HepG2 (cell line): Measurements from ENCODE around the gene ENHO. TPM values are rescaled to one million over a fixed set of nuclear protein-coding genes. Genes with fewer than 3 reads are reported as not detected.

Source experiments
- ATAC-seq: fragments of 200-7000 bp; cut with Tn5 transposase; 3 replicates; pipeline ENCODE4 v1.9.1; 2020; ENCODE audit warnings: mild to moderate bottlenecking, moderate library complexity
- BruUV-seq: library from RNA; stranded (reverse); fragments of 400-500 nt; replicated peaks from 2 replicates; lab custom pipeline; 2021; lab: Mats Ljungman, UMichigan
- CTCF ChIA-PET: fragments of 300-600 bp; formaldehyde crosslinking; extraction: SDS; loops from one replicate; lab custom pipeline; 2021; ENCODE audit warnings: low total read pairs, inconsistent platforms, low intra/inter-chr PET ratio; lab: Yijun Ruan, JAX
- POLR2A ChIA-PET: fragments of 350-600 bp; sonication (Branson Sonifier 250); formaldehyde crosslinking; loops from one replicate; lab custom pipeline; 2020; ENCODE audit warnings: antibody characterized with exemption, inconsistent platforms; lab: Yijun Ruan, JAX
- DNase-seq: peaks from one replicate; pipeline ENCODE4 v3.0.0-alpha.2; 2015; ENCODE audit warnings: low spot score
- FAIRE-seq: peaks from 3 replicates; lab custom pipeline; 2011; peaks lifted over from hg19 to GRCh38; lab: Jason Lieb, UNC
- H2AFZ ChIP-seq: one replicate; pipeline ENCODE4 v1.6.1; 2011; ENCODE audit warnings: low read length, inconsistent platforms
- H3K27ac ChIP-seq: fragments of 300-600 bp; 3 replicates; pipeline ENCODE4 v1.8.0; 2011; ENCODE audit warnings: mixed run types, mild to moderate bottlenecking, mixed read lengths, low read length, inconsistent platforms; ENCODE audit not compliant: insufficient read depth; ENCODE audit errors: extremely low read length
- H3K27me3 ChIP-seq, 2 experiments: fragments of 200-600 bp in 1 of 2; 2 replicates in 1 of 2; 3 replicates in 1 of 2; pipeline versions ENCODE4 v1.6.0 to v1.8.0; 2011; ENCODE audit warnings: low read length in 2 of 2, mild to moderate bottlenecking in 2 of 2, moderate library complexity in 2 of 2, inconsistent platforms in 1 of 2; ENCODE audit not compliant: insufficient read depth in 2 of 2, control insufficient read depth in 1 of 2
- H3K36me3 ChIP-seq, 2 experiments: fragments of 200-600 bp in 1 of 2; replicated peaks in 1 of 2; 2 replicates in 1 of 2; 3 replicates in 1 of 2; pipeline versions ENCODE4 v1.5.1 to v1.8.0; 2011; ENCODE audit warnings: low read length in 2 of 2, inconsistent platforms in 1 of 2; ENCODE audit not compliant: insufficient read depth in 2 of 2, control insufficient read depth in 1 of 2
- H3K4me1 ChIP-seq: 2 replicates; pipeline ENCODE4 v1.5.1; 2012; ENCODE audit warnings: low read length, inconsistent platforms; ENCODE audit not compliant: insufficient read depth
- H3K4me2 ChIP-seq: 2 replicates; pipeline ENCODE4 v1.6.0; 2011; ENCODE audit warnings: low read depth, low read length, inconsistent platforms
- H3K4me3 ChIP-seq, 3 experiments: fragments of 200-600 bp in 1 of 3; sonication (generic), shearing (Covaris generic) in 1 of 3; replicated peaks in 1 of 3; 2 replicates each; pipeline ENCODE4 v1.5.1; 2011 to 2016; ENCODE audit warnings: low read length in 3 of 3, inconsistent platforms in 2 of 3, low read depth in 2 of 3, mild to moderate bottlenecking in 2 of 3, control low read depth in 1 of 3, mixed read lengths in 1 of 3; ENCODE audit not compliant: insufficient read depth in 1 of 3
- H3K79me2 ChIP-seq: one replicate; pipeline ENCODE4 v1.6.1; 2011; ENCODE audit warnings: low read length, inconsistent platforms; ENCODE audit not compliant: insufficient read depth
- H3K9ac ChIP-seq: 2 replicates; pipeline ENCODE4 v1.6.0; 2011; ENCODE audit warnings: mild to moderate bottlenecking, low read depth, low read length, inconsistent platforms; ENCODE audit not compliant: insufficient read depth
- H3K9me3 ChIP-seq: 2 replicates; pipeline ENCODE4 v1.5.1; 2012; ENCODE audit warnings: mild to moderate bottlenecking, low read length
- H4K20me1 ChIP-seq: 2 replicates; pipeline ENCODE4 v1.6.0; 2011; ENCODE audit warnings: inconsistent platforms, mild to moderate bottlenecking, low read length, moderate library complexity; ENCODE audit not compliant: insufficient read depth
- CEBPB ChIP-seq: IDR thresholded peaks from 2 replicates; pipeline ENCODE4 v1.6.1; 2011; ENCODE audit warnings: low read depth, low read length, improper control_type of control experiment, borderline replicate concordance
- FOSL1 ChIP-seq: sonication (generic); formaldehyde crosslinking; IDR thresholded peaks from 2 replicates; pipeline ENCODE4 v1.9.0; 2021; ENCODE audit warnings: missing genetic modification reagents, borderline replicate concordance
- MAF1 ChIP-seq: sonication (generic); formaldehyde crosslinking; IDR thresholded peaks from 2 replicates; pipeline ENCODE4 v1.5.0; 2020; ENCODE audit warnings: missing genetic modification reagents, borderline replicate concordance
- TEF ChIP-seq: sonication (generic); formaldehyde crosslinking; IDR thresholded peaks from 2 replicates; pipeline ENCODE4 v1.5.0; 2020; ENCODE audit warnings: missing genetic modification reagents
- ZFP91 ChIP-seq: sonication (generic); formaldehyde crosslinking; IDR thresholded peaks from 2 replicates; pipeline ENCODE4 v1.9.0; 2022; ENCODE audit warnings: missing genetic modification reagents, mild to moderate bottlenecking, borderline replicate concordance
- ZNF343 ChIP-seq: sonication (generic); formaldehyde crosslinking; IDR thresholded peaks from 2 replicates; pipeline ENCODE4 v1.4.0; 2020; ENCODE audit warnings: mild to moderate bottlenecking, missing genetic modification reagents
- WGBS: methylation state at CpG from one replicate; pipeline ENCODE4 v1.1.6; 2017; ENCODE audit warnings: low lambda C conversion rate; 5-methylcytosine and 5-hydroxymethylcytosine counted together
- in situ Hi-C: cut with HindIII; loops from 2 replicates; pipeline ENCODE4 v1.10.0; 2017; ENCODE audit warnings: low pct_unique_long_range_greater_than_20kb; ENCODE audit not compliant: extremely low pct_ligation_motif_present
- intact Hi-C: fragments of 100-400 bp; cut with micrococcal nuclease; formaldehyde crosslinking; loops from one replicate; pipeline ENCODE4 v1.10.0; 2022; ENCODE audit not compliant: unreplicated experiment
- polyA plus RNA-seq, 8 experiments: library from polyadenylated mRNA; depleted of rRNA in 3 of 8; stranded (reverse) in 7 of 8; unstranded in 1 of 8; fragments of >200 nt; fragmentation: Illumina TruSeq in 4 of 8; extraction: Trizol in 4 of 8; gene quantifications; 2 replicates each; pipeline versions ENCODE4 v1.2.1 to v1.2.3, GENCODE V29; 2011 to 2016; ENCODE audit warnings: low read depth in 4 of 8, missing spikeins in 1 of 8, mixed read lengths in 1 of 8; ENCODE audit not compliant: insufficient read depth in 1 of 8
- small RNA-seq, 3 experiments: library from RNA; depleted of rRNA; stranded (forward); fragments of <200 nt; gene quantifications; one replicate each; pipeline ENCODE3, GENCODE V24; 2012; ENCODE audit warnings: low read depth in 2 of 3, low replicate concordance in 1 of 3; ENCODE audit not compliant: insufficient read length in 3 of 3, insufficient read depth in 2 of 3
- total RNA-seq, 5 experiments: library from RNA; depleted of rRNA; stranded (reverse); fragments of >200 nt; fragmentation: Illumina TruSeq; extraction: Trizol; gene quantifications; 2 replicates each; pipeline ENCODE4 v1.2.3, GENCODE V29; 2016; ENCODE audit warnings: low read depth in 1 of 5
- TF ChIP-seq, protein P1 (sequence below): sonication (generic); formaldehyde crosslinking; IDR thresholded peaks from 2 replicates; pipeline ENCODE4 v1.4.0; 2020; ENCODE audit warnings: missing genetic modification reagents; ENCODE audit errors: not compliant biosample characterization
- TF ChIP-seq, protein P2 (sequence below): sonication (generic); formaldehyde crosslinking; IDR thresholded peaks from 2 replicates; pipeline ENCODE4 v1.8.0; 2022; ENCODE audit warnings: mild to moderate bottlenecking, missing genetic modification reagents

The ENHO gene
- total and polyA plus RNA-seq, 2 of the 13 experiments (the other 11 are each of a cell fraction or from before 2014, with no cell fraction given): 0.08 to 0.60 TPM

DNA sequence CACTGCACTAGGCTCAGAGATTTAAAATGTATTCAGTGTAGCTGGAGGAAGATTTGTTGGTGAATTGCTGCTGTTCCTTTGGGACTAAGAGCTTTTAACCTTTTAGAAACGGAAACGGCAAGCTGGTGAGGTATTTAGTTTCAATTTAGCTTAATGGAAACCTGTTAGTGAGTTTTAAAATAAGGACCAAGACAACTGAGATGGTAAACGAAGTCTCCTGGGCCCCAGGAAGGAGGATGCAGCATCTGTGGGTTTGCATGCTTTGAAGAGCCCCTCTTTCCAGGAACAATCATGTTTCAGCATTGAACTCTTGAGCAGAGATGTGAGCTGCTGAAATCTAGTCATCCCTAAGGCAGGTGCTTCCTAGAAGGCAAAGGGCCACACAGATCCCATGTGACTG lies 47.7 kb downstream of the ENHO start:
- H3K9ac ChIP-seq: no peak overlapping the region
- H3K4me3 ChIP-seq: no peak overlapping the region
- H4K20me1 ChIP-seq: no peaks in the 10 kb centered on the region
- no peak overlapping the region for H3K4me2 ChIP-seq
- TF ChIP-seq, protein P1, sequence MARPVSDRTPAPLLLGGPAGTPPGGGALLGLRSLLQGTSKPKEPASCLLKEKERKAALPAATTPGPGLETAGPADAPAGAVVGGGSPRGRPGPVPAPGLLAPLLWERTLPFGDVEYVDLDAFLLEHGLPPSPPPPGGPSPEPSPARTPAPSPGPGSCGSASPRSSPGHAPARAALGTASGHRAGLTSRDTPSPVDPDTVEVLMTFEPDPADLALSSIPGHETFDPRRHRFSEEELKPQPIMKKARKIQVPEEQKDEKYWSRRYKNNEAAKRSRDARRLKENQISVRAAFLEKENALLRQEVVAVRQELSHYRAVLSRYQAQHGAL (CRISPR knock-in tag): no peak
- TF ChIP-seq TEF (no peak), FOSL1 (no peak), ZNF343 (CRISPR knock-in tag) (no peak), ZFP91 (CRISPR knock-in tag) (no peak), MAF1 (CRISPR knock-in tag) (no peak), CEBPB (no peak)
- TF ChIP-seq, protein P2, sequence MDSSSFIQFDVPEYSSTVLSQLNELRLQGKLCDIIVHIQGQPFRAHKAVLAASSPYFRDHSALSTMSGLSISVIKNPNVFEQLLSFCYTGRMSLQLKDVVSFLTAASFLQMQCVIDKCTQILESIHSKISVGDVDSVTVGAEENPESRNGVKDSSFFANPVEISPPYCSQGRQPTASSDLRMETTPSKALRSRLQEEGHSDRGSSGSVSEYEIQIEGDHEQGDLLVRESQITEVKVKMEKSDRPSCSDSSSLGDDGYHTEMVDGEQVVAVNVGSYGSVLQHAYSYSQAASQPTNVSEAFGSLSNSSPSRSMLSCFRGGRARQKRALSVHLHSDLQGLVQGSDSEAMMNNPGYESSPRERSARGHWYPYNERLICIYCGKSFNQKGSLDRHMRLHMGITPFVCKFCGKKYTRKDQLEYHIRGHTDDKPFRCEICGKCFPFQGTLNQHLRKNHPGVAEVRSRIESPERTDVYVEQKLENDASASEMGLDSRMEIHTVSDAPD: no peak
- TF ChIP-seq, all 625 proteins: peak for 0
- in situ Hi-C loops (no loop called here), intact Hi-C loops (no loop called here)
- Histone ChIP-seq H3K27ac (no peak overlapping the region), H3K9me3 (no peaks in the 10 kb centered on the region), H3K36me3 (no peaks in the 10 kb centered on the region), H3K79me2 (no peaks in the 10 kb centered on the region), H3K27me3 (peaks cover 0 to 3% of the 10 kb centered on the region in 2 experiments; a peak in 1 of 5 replicates), H3K4me1 (no peaks in the 10 kb centered on the region), H2AFZ (no peak overlapping the region)
- WGBS: 5% methylated on average over 3 of the region's 3 CpGs
- FAIRE-seq: no peak
- no peak for DNase-seq
- no peak for ATAC-seq
- no TSS peak for BruUV-seq
- ChIA-PET POLR2A (no interaction called here), CTCF (no interaction called here)

Small RNA genes lying within 50 kb of the gene (small RNA-seq; reads per million reads assigned to genes)
- 0 reads per million in 3 experiments for gene RN7SKP24

Other genes with a start within 250 kb of the ENHO start
- gene KIF24, start 193.7 kb downstream of the ENHO start, total RNA-seq (2016; rRNA removed; fragmentation: Illumina TruSeq; extraction: Trizol): 2.8 and 3.0 TPM in 2 replicates
- gene KIF24, start 193.7 kb downstream of the ENHO start, polyA plus RNA-seq (2011; rRNA removed): 1.1 TPM in 2 replicates
- 19.9 and 28.0 TPM in 2 replicates for gene NUDT2, start 193.4 kb downstream of the ENHO start, total RNA-seq (2016; rRNA removed; fragmentation: Illumina TruSeq; extraction: Trizol)
- gene NUDT2, start 193.4 kb downstream of the ENHO start, polyA plus RNA-seq (2011; rRNA removed): 19.9 and 24.6 TPM in 2 replicates
- gene MYORG, start 146.1 kb downstream of the ENHO start, total RNA-seq (2016; rRNA removed; fragmentation: Illumina TruSeq; extraction: Trizol): 14.3 and 22.4 TPM in 2 replicates
- gene MYORG, start 146.1 kb downstream of the ENHO start, polyA plus RNA-seq (2011; rRNA removed): 11.1 and 11.9 TPM in 2 replicates
- 3.7 and 3.9 TPM in 2 replicates for gene FAM219A, start 64.4 kb downstream of the ENHO start, total RNA-seq (2016; rRNA removed; fragmentation: Illumina TruSeq; extraction: Trizol)
- gene FAM219A, start 64.4 kb downstream of the ENHO start, polyA plus RNA-seq (2011; rRNA removed): 6.4 and 9.4 TPM in 2 replicates
- gene DNAI1, start 64.2 kb downstream of the ENHO start, total RNA-seq (2016; rRNA removed; fragmentation: Illumina TruSeq; extraction: Trizol): not detected in 2 replicates
- not detected in 2 replicates for gene DNAI1, start 64.2 kb downstream of the ENHO start, polyA plus RNA-seq (2011; rRNA removed)
- not detected in 2 replicates for gene CNTFR, start 66.7 kb upstream of the ENHO start, total RNA-seq (2016; rRNA removed; fragmentation: Illumina TruSeq; extraction: Trizol)
- not detected in 2 replicates for gene CNTFR, start 66.7 kb upstream of the ENHO start, polyA plus RNA-seq (2011; rRNA removed)
- 24.5 and 32.1 TPM in 2 replicates for gene RPP25L, start 89.1 kb upstream of the ENHO start, total RNA-seq (2016; rRNA removed; fragmentation: Illumina TruSeq; extraction: Trizol)
- 27.3 and 31.2 TPM in 2 replicates for gene RPP25L, start 89.1 kb upstream of the ENHO start, polyA plus RNA-seq (2011; rRNA removed)
- 27.4 and 30.8 TPM in 2 replicates for gene DCTN3, start 97.5 kb upstream of the ENHO start, total RNA-seq (2016; rRNA removed; fragmentation: Illumina TruSeq; extraction: Trizol)
- gene DCTN3, start 97.5 kb upstream of the ENHO start, polyA plus RNA-seq (2011; rRNA removed): 32.8 and 34.5 TPM in 2 replicates
- not detected in 2 replicates for gene ARID3C, start 106.1 kb upstream of the ENHO start, total RNA-seq (2016; rRNA removed; fragmentation: Illumina TruSeq; extraction: Trizol)
- not detected in 2 replicates for gene ARID3C, start 106.1 kb upstream of the ENHO start, polyA plus RNA-seq (2011; rRNA removed)
- 28.5 and 60.8 TPM in 2 replicates for gene SIGMAR1, start 114.8 kb upstream of the ENHO start, total RNA-seq (2016; rRNA removed; fragmentation: Illumina TruSeq; extraction: Trizol)
- gene SIGMAR1, start 114.8 kb upstream of the ENHO start, polyA plus RNA-seq (2011; rRNA removed): 38.9 and 45.9 TPM in 2 replicates
- 21.1 and 40.4 TPM in 2 replicates for gene GALT, start 123.7 kb upstream of the ENHO start, total RNA-seq (2016; rRNA removed; fragmentation: Illumina TruSeq; extraction: Trizol)
- gene GALT, start 123.7 kb upstream of the ENHO start, polyA plus RNA-seq (2011; rRNA removed): 46.3 and 51.3 TPM in 2 replicates
- 0.83 and 2.0 TPM in 2 replicates for gene IL11RA, start 129.2 kb upstream of the ENHO start, total RNA-seq (2016; rRNA removed; fragmentation: Illumina TruSeq; extraction: Trizol)
- gene IL11RA, start 129.2 kb upstream of the ENHO start, polyA plus RNA-seq (2011; rRNA removed): 4.2 and 5.8 TPM in 2 replicates
- not detected in 2 replicates for gene CCL27, start 139.7 kb upstream of the ENHO start, total RNA-seq (2016; rRNA removed; fragmentation: Illumina TruSeq; extraction: Trizol)
- gene CCL27, start 139.7 kb upstream of the ENHO start, polyA plus RNA-seq (2011; rRNA removed): not detected in 2 replicates
- gene CCL19, start 168.3 kb upstream of the ENHO start, total RNA-seq (2016; rRNA removed; fragmentation: Illumina TruSeq; extraction: Trizol): not detected in 2 replicates
- gene CCL19, start 168.3 kb upstream of the ENHO start, polyA plus RNA-seq (2011; rRNA removed): not detected in 2 replicates
- gene CCL21, start 187.1 kb upstream of the ENHO start, total RNA-seq (2016; rRNA removed; fragmentation: Illumina TruSeq; extraction: Trizol): not detected in 2 replicates
- gene CCL21, start 187.1 kb upstream of the ENHO start, polyA plus RNA-seq (2011; rRNA removed): not detected in 2 replicates